DOHH2 (cell line): ENCODE measurements around the gene ANAPC2.

ENCODE experiments used
- H3F3A ChIP-seq: fragments of 200-600 bp; sonication (generic), shearing (Covaris generic); 2 replicates; pipeline ENCODE4 v1.6.0; 2016; ENCODE audit warnings: antibody characterized with exemption, mild to moderate bottlenecking; ENCODE audit not compliant: control insufficient read depth, insufficient read depth
- H3K27ac ChIP-seq: fragments of 200-600 bp; sonication (generic); 2 replicates; pipeline ENCODE4 v1.5.1; 2014; ENCODE audit warnings: low read depth, mild to moderate bottlenecking, low read length, moderate library complexity
- H3K27me3 ChIP-seq: fragments of 200-600 bp; sonication (generic); 2 replicates; pipeline ENCODE4 v1.6.1; 2014; ENCODE audit warnings: mild to moderate bottlenecking, low read length, mixed read lengths; ENCODE audit not compliant: control insufficient read depth
- H3K36me3 ChIP-seq: fragments of 200-600 bp; sonication (generic); 2 replicates; pipeline ENCODE4 v1.6.1; 2014; ENCODE audit warnings: mild to moderate bottlenecking, low read length, moderate library complexity, mixed read lengths; ENCODE audit not compliant: control insufficient read depth
- H3K4me1 ChIP-seq: fragments of 200-600 bp; sonication (generic); 2 replicates; pipeline ENCODE4 v1.6.1; 2014; ENCODE audit warnings: mild to moderate bottlenecking, low read length, mixed read lengths; ENCODE audit not compliant: control insufficient read depth
- H3K4me2 ChIP-seq: fragments of 200-600 bp; sonication (generic); 2 replicates; pipeline ENCODE4 v1.6.0; 2014; ENCODE audit warnings: mild to moderate bottlenecking, low read length, moderate library complexity
- H3K4me3 ChIP-seq: fragments of 200-600 bp; sonication (generic); 2 replicates; pipeline ENCODE4 v1.5.1; 2014; ENCODE audit warnings: mild to moderate bottlenecking, low read length, mixed read lengths
- H3K79me2 ChIP-seq: fragments of 200-600 bp; sonication (generic); 2 replicates; pipeline ENCODE4 v1.6.1; 2014; ENCODE audit warnings: mild to moderate bottlenecking, low read length, mixed read lengths; ENCODE audit not compliant: control insufficient read depth
- H3K9me2 ChIP-seq: fragments of 200-600 bp; sonication (generic); replicated peaks from 2 replicates; pipeline ENCODE4 v1.6.1; 2014; ENCODE audit warnings: mild to moderate bottlenecking, low read length, mixed read lengths; ENCODE audit not compliant: control insufficient read depth
- H3K9me3 ChIP-seq: fragments of 200-600 bp; sonication (generic); 2 replicates; pipeline ENCODE4 v1.6.1; 2014; ENCODE audit warnings: antibody characterized with exemption, low read length, mixed read lengths; ENCODE audit not compliant: control insufficient read depth, insufficient read depth
- H4K20me1 ChIP-seq: fragments of 200-600 bp; sonication (generic); 2 replicates; pipeline ENCODE4 v1.6.0; 2014; ENCODE audit warnings: low read depth, mild to moderate bottlenecking, antibody characterized with exemption, low read length, moderate library complexity; ENCODE audit not compliant: control insufficient read depth, insufficient read depth
- CTCF ChIP-seq: fragments of 200-600 bp; sonication (generic); IDR thresholded peaks from one replicate; pipeline ENCODE4 v1.5.1; 2014; ENCODE audit warnings: antibody characterized with exemption, mild to moderate bottlenecking, low read depth, low read length; ENCODE audit not compliant: poor library complexity, severe bottlenecking
- EZH2phosphoT487 ChIP-seq: fragments of 200-600 bp; sonication (generic); IDR thresholded peaks from 2 replicates; pipeline ENCODE4 v1.6.1; 2017; ENCODE audit warnings: borderline replicate concordance, mild to moderate bottlenecking, antibody characterized with exemption, low read length, moderate library complexity, mixed read lengths

Gene ANAPC2

GRCh38 chr9:137152844-137153405 is 35.4 kb downstream of the ANAPC2 start:
- H3K4me1 ChIP-seq = peaks cover 30% of the 10 kb centered on the region
- no peaks in the 10 kb centered on the region for H3K79me2 ChIP-seq
- H3F3A ChIP-seq = peaks cover 2% of the 10 kb centered on the region; the same call in 1 of the 2 replicates
- no peak overlapping the region for H3K4me3 ChIP-seq
- 0 out of 2 replicates have a peak, but pooled peaks cover 5% of the 10 kb centered on the region for H3K9me3 ChIP-seq
- no peak overlapping the region for H3K27ac ChIP-seq
- H3K27me3 ChIP-seq = peaks cover 6% of the 10 kb centered on the region; the same call in 1 of the 2 replicates
- H3K9me2 ChIP-seq = no peaks in the 10 kb centered on the region
- no peaks in the 10 kb centered on the region for H3K36me3 ChIP-seq
- no peaks in the 10 kb centered on the region; the same call in 1 of the 2 replicates for H4K20me1 ChIP-seq
- no peak for TF ChIP-seq EZH2phosphoT487
- TF ChIP-seq CTCF = no peak
- no peak overlapping the region for H3K4me2 ChIP-seq

DNA sequence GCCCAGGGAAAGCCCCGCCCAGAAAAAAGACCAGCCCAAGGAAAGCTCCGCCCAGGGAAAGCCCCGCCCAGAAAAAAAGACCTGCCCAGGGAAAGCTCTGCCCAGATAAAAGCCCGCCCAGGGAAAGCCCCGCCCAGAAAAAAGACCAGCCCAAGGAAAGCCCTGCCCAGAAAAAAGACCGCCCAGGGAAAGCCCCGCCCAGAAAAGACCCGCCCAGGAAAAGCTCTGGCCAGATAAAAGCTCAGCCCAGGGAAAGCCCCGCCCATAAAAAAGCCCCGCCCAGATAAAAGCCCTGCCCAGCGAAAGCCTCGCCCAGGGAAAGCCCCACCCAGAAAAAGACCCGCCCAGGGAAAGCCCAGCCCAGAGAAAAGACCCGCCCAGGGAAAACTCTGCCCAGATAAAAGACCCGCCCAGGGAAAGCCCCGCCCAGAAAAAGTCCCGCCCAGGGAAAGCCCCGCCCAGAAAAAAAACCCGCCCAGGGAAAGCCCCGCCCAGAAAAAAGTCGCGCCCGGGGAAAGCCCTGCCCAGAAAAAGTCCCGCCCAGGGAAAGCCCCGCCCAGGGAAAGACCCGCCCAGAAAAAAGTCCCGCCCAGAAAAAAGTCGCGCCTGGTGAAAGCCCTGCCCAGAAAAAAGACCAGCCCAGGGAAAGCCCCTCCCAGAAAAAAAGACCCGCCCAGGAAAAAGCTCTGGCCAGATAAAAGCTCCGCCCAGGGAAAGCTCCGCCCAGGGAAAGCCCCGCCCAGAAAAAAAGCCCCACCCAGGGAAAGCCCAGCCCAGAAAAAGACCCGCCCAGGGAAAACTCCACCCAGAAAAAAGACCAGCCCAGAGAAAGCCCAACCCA is 37.5 kb downstream of the ANAPC2 start:
- Histone ChIP-seq H3K27ac (peak overlapping the region; percentile 64), H3F3A (peaks cover 2% of the 10 kb centered on the region; the same call in 1 of the 2 replicates), H3K27me3 (no peaks in the 10 kb centered on the region), H3K9me3 (0 out of 2 replicates have a peak, but pooled peaks cover 5% of the 10 kb centered on the region), H3K9me2 (no peaks in the 10 kb centered on the region), H3K4me2 (peak overlapping the region; percentile 60), H4K20me1 (no peaks in the 10 kb centered on the region), H3K36me3 (no peaks in the 10 kb centered on the region), H3K4me3 (peak overlapping the region; percentile 48), H3K79me2 (no peaks in the 10 kb centered on the region), H3K4me1 (peaks cover 19% of the 10 kb centered on the region)
- TF ChIP-seq CTCF (no peak), EZH2phosphoT487 (no peak)

DNA sequence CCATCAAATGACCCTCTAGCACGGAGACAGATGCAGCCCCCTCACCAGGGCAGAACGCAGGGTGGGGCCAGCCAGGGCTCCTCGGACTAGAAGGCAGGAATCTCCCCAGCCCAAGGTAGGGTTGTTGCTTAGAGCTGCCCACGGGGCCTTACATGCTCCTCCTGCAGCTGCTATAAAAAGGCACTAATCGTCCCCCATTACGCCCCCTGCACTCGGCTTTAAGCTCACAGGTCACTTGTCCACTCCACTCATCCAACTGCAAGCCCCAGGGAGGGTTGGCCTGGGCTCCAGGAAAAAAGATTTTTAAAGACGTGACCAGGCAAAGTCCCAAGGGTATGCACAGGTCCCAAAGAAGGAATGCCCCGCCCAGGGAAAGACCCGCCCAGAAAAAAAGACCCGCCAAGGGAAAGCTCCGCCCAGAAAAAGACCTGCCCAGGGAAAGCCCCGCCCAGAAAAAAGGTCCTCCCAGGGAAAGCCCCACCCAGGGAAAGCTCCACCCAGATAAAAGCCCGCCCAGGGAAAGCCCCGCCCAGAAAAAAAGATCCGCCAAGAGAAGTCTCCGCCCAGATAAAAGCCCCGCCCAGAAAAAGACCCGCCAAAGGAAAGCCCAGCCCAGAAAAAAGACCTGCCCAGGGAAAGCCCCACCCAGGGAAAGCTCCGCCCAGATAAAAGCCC is 38.3 kb downstream of the ANAPC2 start:
- peaks cover 19% of the 10 kb centered on the region for H3K4me1 ChIP-seq
- TF ChIP-seq EZH2phosphoT487 (no peak), CTCF (no peak)
- H3F3A ChIP-seq = peaks cover 2% of the 10 kb centered on the region; the same call in 1 of the 2 replicates
- H3K9me2 ChIP-seq = no peaks in the 10 kb centered on the region
- no peaks in the 10 kb centered on the region for H3K27me3 ChIP-seq
- H3K27ac ChIP-seq = peak overlapping the region; percentile 64
- H3K36me3 ChIP-seq = no peaks in the 10 kb centered on the region
- H4K20me1 ChIP-seq = no peaks in the 10 kb centered on the region
- no peaks in the 10 kb centered on the region for H3K79me2 ChIP-seq
- 0 out of 2 replicates have a peak, but pooled peaks cover 5% of the 10 kb centered on the region for H3K9me3 ChIP-seq
- H3K4me2 ChIP-seq = peak overlapping the region; percentile 92
- peak overlapping the region; percentile 77 for H3K4me3 ChIP-seq
